ENCODE measurements around the gene ATXN1.

ATXN1 gene

GRCh38 chr6:16450821-16451220 lies 310.4 kb downstream of the ATXN1 start:
- no peak overlapping the region for H3K9ac ChIP-seq (ENCODE audit: low read length)
- H2BK120ac ChIP-seq (ENCODE audit: low read depth, low read length): no peak overlapping the region
- H3K27me3 ChIP-seq (ENCODE audit: insufficient read depth, low read length, poor library complexity): no peaks in the 10 kb centered on the region
- no CpG with 5 or more reads among the region's 7 CpGs for WGBS (ENCODE audit: extremely low coverage, insufficient coverage, low lambda C conversion rate)
- no peaks in the 10 kb centered on the region for H3K79me1 ChIP-seq (ENCODE audit: low read length)
- no peak overlapping the region for H3K27ac ChIP-seq (ENCODE audit: low read depth, low read length)
- H3K18ac ChIP-seq (ENCODE audit: low read length): no peak overlapping the region
- no peak overlapping the region for H2AK5ac ChIP-seq (ENCODE audit: low read length)
- H2BK5ac ChIP-seq (ENCODE audit: low read length): no peak overlapping the region
- H3K36me3 ChIP-seq (ENCODE audit: control insufficient read depth, insufficient read depth, low read length): no peaks in the 10 kb centered on the region
- no peak overlapping the region for H3K4me2 ChIP-seq (ENCODE audit: low read length)
- no peak overlapping the region for H4K5ac ChIP-seq (ENCODE audit: low read length)
- H4K8ac ChIP-seq (ENCODE audit: low read depth, low read length): no peak overlapping the region
- H3K56ac ChIP-seq (ENCODE audit: low read length): no peak overlapping the region
- H3K4me3 ChIP-seq (ENCODE audit: low read length): no peak overlapping the region
- H2BK15ac ChIP-seq (replicated peaks; ENCODE audit: low read depth): no peak overlapping the region
- H3K79me2 ChIP-seq (ENCODE audit: control insufficient read depth, insufficient read depth, low read length): no peaks in the 10 kb centered on the region
- H3K4me1 ChIP-seq (ENCODE audit: control insufficient read depth, low read depth, low read length): no peaks in the 10 kb centered on the region
- DNase-seq: no peak
- H3K4ac ChIP-seq (ENCODE audit: low read depth, low read length): no peak overlapping the region
- no peak overlapping the region for H3K23ac ChIP-seq (ENCODE audit: low read length)

- Histone ChIP-seq H4K8ac (ENCODE audit: low read depth, low read length) (no peak overlapping the region), H2BK15ac (replicated peaks; ENCODE audit: low read depth) (no peak overlapping the region), H2BK120ac (ENCODE audit: low read depth, low read length) (no peak overlapping the region), H3K18ac (ENCODE audit: low read length) (no peak overlapping the region), H3K27me3 (ENCODE audit: insufficient read depth, low read length, poor library complexity) (no peaks in the 10 kb centered on the region), H2AK5ac (ENCODE audit: low read length) (no peak overlapping the region), H3K79me1 (ENCODE audit: low read length) (no peaks in the 10 kb centered on the region), H4K5ac (ENCODE audit: low read length) (no peak overlapping the region), H3K23ac (ENCODE audit: low read length) (no peak overlapping the region), H3K27ac (ENCODE audit: low read depth, low read length) (no peak overlapping the region), H2BK5ac (ENCODE audit: low read length) (no peak overlapping the region), H3K56ac (ENCODE audit: low read length) (no peak overlapping the region), H3K4me3 (ENCODE audit: low read length) (no peak overlapping the region), H3K4me2 (ENCODE audit: low read length) (no peak overlapping the region), H3K36me3 (ENCODE audit: control insufficient read depth, insufficient read depth, low read length) (no peaks in the 10 kb centered on the region), H3K9ac (ENCODE audit: low read length) (no peak overlapping the region), H3K4ac (ENCODE audit: low read depth, low read length) (no peak overlapping the region), H3K4me1 (ENCODE audit: control insufficient read depth, low read depth, low read length) (no peaks in the 10 kb centered on the region), H3K79me2 (ENCODE audit: control insufficient read depth, insufficient read depth, low read length) (no peaks in the 10 kb centered on the region)
- DNase-seq: no peak
- no CpG with 5 or more reads among the region's 3 CpGs for WGBS (ENCODE audit: extremely low coverage, insufficient coverage, low lambda C conversion rate)
These were observed 311.0 kb downstream of the ATXN1 start for GRCh38 chr6:16450285-16450684.

- Histone ChIP-seq H3K79me1 (ENCODE audit: low read length) (no peaks in the 10 kb centered on the region), H3K27me3 (ENCODE audit: insufficient read depth, low read length, poor library complexity) (no peaks in the 10 kb centered on the region), H4K5ac (ENCODE audit: low read length) (no peak overlapping the region), H2AK5ac (ENCODE audit: low read length) (no peak overlapping the region), H3K36me3 (ENCODE audit: control insufficient read depth, insufficient read depth, low read length) (no peaks in the 10 kb centered on the region), H3K27ac (ENCODE audit: low read depth, low read length) (no peak overlapping the region), H3K4ac (ENCODE audit: low read depth, low read length) (no peak overlapping the region), H3K4me2 (ENCODE audit: low read length) (no peak overlapping the region), H3K18ac (ENCODE audit: low read length) (no peak overlapping the region), H3K79me2 (ENCODE audit: control insufficient read depth, insufficient read depth, low read length) (no peaks in the 10 kb centered on the region), H2BK120ac (ENCODE audit: low read depth, low read length) (no peak overlapping the region), H3K4me1 (ENCODE audit: control insufficient read depth, low read depth, low read length) (no peaks in the 10 kb centered on the region), H2BK5ac (ENCODE audit: low read length) (no peak overlapping the region), H3K9ac (ENCODE audit: low read length) (no peak overlapping the region), H4K8ac (ENCODE audit: low read depth, low read length) (no peak overlapping the region), H3K56ac (ENCODE audit: low read length) (no peak overlapping the region), H2BK15ac (replicated peaks; ENCODE audit: low read depth) (no peak overlapping the region), H3K4me3 (ENCODE audit: low read length) (no peak overlapping the region), H3K23ac (ENCODE audit: low read length) (no peak overlapping the region)
- no CpG with 5 or more reads among the region's 2 CpGs for WGBS (ENCODE audit: extremely low coverage, insufficient coverage, low lambda C conversion rate)
- DNase-seq: no peak
These were observed 315.0 kb downstream of the ATXN1 start for GRCh38 chr6:16446273-16446672.

- WGBS (ENCODE audit: extremely low coverage, insufficient coverage, low lambda C conversion rate): no CpG with 5 or more reads among the region's 3 CpGs
- Histone ChIP-seq H3K23ac (ENCODE audit: low read length) (no peak overlapping the region), H3K4ac (ENCODE audit: low read depth, low read length) (no peak overlapping the region), H2BK15ac (replicated peaks; ENCODE audit: low read depth) (no peak overlapping the region), H3K9ac (ENCODE audit: low read length) (no peak overlapping the region), H2BK120ac (ENCODE audit: low read depth, low read length) (no peak overlapping the region), H3K36me3 (ENCODE audit: control insufficient read depth, insufficient read depth, low read length) (no peaks in the 10 kb centered on the region), H3K56ac (ENCODE audit: low read length) (no peak overlapping the region), H3K27me3 (ENCODE audit: insufficient read depth, low read length, poor library complexity) (no peaks in the 10 kb centered on the region), H4K8ac (ENCODE audit: low read depth, low read length) (no peak overlapping the region), H3K18ac (ENCODE audit: low read length) (no peak overlapping the region), H3K79me1 (ENCODE audit: low read length) (no peaks in the 10 kb centered on the region), H3K27ac (ENCODE audit: low read depth, low read length) (no peak overlapping the region), H2BK5ac (ENCODE audit: low read length) (no peak overlapping the region), H3K4me2 (ENCODE audit: low read length) (no peak overlapping the region), H2AK5ac (ENCODE audit: low read length) (no peak overlapping the region), H3K4me1 (ENCODE audit: control insufficient read depth, low read depth, low read length) (no peaks in the 10 kb centered on the region), H3K4me3 (ENCODE audit: low read length) (no peak overlapping the region), H3K79me2 (ENCODE audit: control insufficient read depth, insufficient read depth, low read length) (no peaks in the 10 kb centered on the region), H4K5ac (ENCODE audit: low read length) (no peak overlapping the region)
- DNase-seq: no peak
These were observed 319.2 kb downstream of the ATXN1 start for GRCh38 chr6:16442031-16442430.

- no peaks in the 10 kb centered on the region for H3K36me3 ChIP-seq (ENCODE audit: control insufficient read depth, insufficient read depth, low read length)
- H3K4ac ChIP-seq (ENCODE audit: low read depth, low read length): no peak overlapping the region
- H2AK5ac ChIP-seq (ENCODE audit: low read length): no peak overlapping the region
- H2BK120ac ChIP-seq (ENCODE audit: low read depth, low read length): no peak overlapping the region
- no CpG with 5 or more reads among the region's 2 CpGs for WGBS (ENCODE audit: extremely low coverage, insufficient coverage, low lambda C conversion rate)
- H4K5ac ChIP-seq (ENCODE audit: low read length): no peak overlapping the region
- no peak overlapping the region for H3K27ac ChIP-seq (ENCODE audit: low read depth, low read length)
- H2BK5ac ChIP-seq (ENCODE audit: low read length): no peak overlapping the region
- H3K79me1 ChIP-seq (ENCODE audit: low read length): no peaks in the 10 kb centered on the region
- H3K9ac ChIP-seq (ENCODE audit: low read length): no peak overlapping the region
- H3K27me3 ChIP-seq (ENCODE audit: insufficient read depth, low read length, poor library complexity): no peaks in the 10 kb centered on the region
- H3K4me2 ChIP-seq (ENCODE audit: low read length): no peak overlapping the region
- H3K23ac ChIP-seq (ENCODE audit: low read length): no peak overlapping the region
- no peak overlapping the region for H2BK15ac ChIP-seq (replicated peaks; ENCODE audit: low read depth)
- no peak for DNase-seq
- no peaks in the 10 kb centered on the region for H3K79me2 ChIP-seq (ENCODE audit: control insufficient read depth, insufficient read depth, low read length)
- H4K8ac ChIP-seq (ENCODE audit: low read depth, low read length): no peak overlapping the region
- no peaks in the 10 kb centered on the region for H3K4me1 ChIP-seq (ENCODE audit: control insufficient read depth, low read depth, low read length)
- no peak overlapping the region for H3K4me3 ChIP-seq (ENCODE audit: low read length)
- no peak overlapping the region for H3K18ac ChIP-seq (ENCODE audit: low read length)
- no peak overlapping the region for H3K56ac ChIP-seq (ENCODE audit: low read length)
These were observed 320.0 kb downstream of the ATXN1 start for GRCh38 chr6:16441262-16441661.

GRCh38 chr6:16440636-16441212 lies 320.5 kb downstream of the ATXN1 start:
- H3K4me2 ChIP-seq (ENCODE audit: low read length): no peak overlapping the region
- no peaks in the 10 kb centered on the region for H3K79me2 ChIP-seq (ENCODE audit: control insufficient read depth, insufficient read depth, low read length)
- H3K27me3 ChIP-seq (ENCODE audit: insufficient read depth, low read length, poor library complexity): no peaks in the 10 kb centered on the region
- no CpG with 5 or more reads among the region's 7 CpGs for WGBS (ENCODE audit: extremely low coverage, insufficient coverage, low lambda C conversion rate)
- H3K4me3 ChIP-seq (ENCODE audit: low read length): no peak overlapping the region
- no peak overlapping the region for H4K8ac ChIP-seq (ENCODE audit: low read depth, low read length)
- no peaks in the 10 kb centered on the region for H3K36me3 ChIP-seq (ENCODE audit: control insufficient read depth, insufficient read depth, low read length)
- no peak overlapping the region for H3K9ac ChIP-seq (ENCODE audit: low read length)
- no peak overlapping the region for H3K18ac ChIP-seq (ENCODE audit: low read length)
- no peak overlapping the region for H2BK5ac ChIP-seq (ENCODE audit: low read length)
- H3K4ac ChIP-seq (ENCODE audit: low read depth, low read length): no peak overlapping the region
- H3K4me1 ChIP-seq (ENCODE audit: control insufficient read depth, low read depth, low read length): no peaks in the 10 kb centered on the region
- H3K56ac ChIP-seq (ENCODE audit: low read length): no peak overlapping the region
- H3K79me1 ChIP-seq (ENCODE audit: low read length): no peaks in the 10 kb centered on the region
- no peak overlapping the region for H3K23ac ChIP-seq (ENCODE audit: low read length)
- H2BK120ac ChIP-seq (ENCODE audit: low read depth, low read length): no peak overlapping the region
- H4K5ac ChIP-seq (ENCODE audit: low read length): no peak overlapping the region
- H2BK15ac ChIP-seq (replicated peaks; ENCODE audit: low read depth): no peak overlapping the region
- DNase-seq: no peak
- no peak overlapping the region for H2AK5ac ChIP-seq (ENCODE audit: low read length)
- H3K27ac ChIP-seq (ENCODE audit: low read depth, low read length): no peak overlapping the region
